ENCODE data around the gene VRK1.

DNA sequence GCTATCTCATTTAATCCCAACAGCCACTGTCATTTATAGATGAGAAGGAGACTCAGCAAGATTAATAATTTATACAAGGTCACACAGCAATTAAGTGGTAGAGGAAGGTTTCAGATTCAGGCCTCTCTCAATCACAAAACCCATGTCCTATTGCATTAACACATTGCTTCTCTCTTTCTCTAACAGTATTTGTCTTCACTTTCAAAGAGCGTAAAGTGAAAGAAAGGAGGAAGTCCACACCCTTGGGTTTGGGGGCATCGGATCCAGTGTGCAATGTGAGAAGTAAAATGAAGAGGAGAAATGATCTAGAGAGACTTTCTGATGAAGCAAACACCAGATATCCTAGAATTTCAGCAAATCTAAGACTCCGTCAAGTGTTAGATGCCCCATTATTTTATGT, 7.0 kb upstream of the VRK1 start:
- TF ChIP-seq EZH2 (IDR thresholded peaks at IDR 0.05) (no peak), POLR2AphosphoS5 (IDR thresholded peaks at IDR 0.05; ENCODE audit: borderline replicate concordance, low read depth, low read length) (no peak), FOXP2 (optimal IDR thresholded peaks at IDR 0.05; ENCODE audit: control extremely low read depth, extremely low read length, insufficient read depth) (no peak)

Data from SK-N-MC (cell line).